Inflammatory macrophage treated with lipopolysaccharide for 4 hours (primary cell): ENCODE measurements around the gene ZSCAN4.
A peak's percentile ranks its signal among the peaks of the same experiment; 100 is the strongest.

Experiments
- DNase-seq: peaks from one replicate; pipeline ENCODE4 v3.0.0-alpha.2; 2020

The ZSCAN4 gene

GRCh38 chr19:57668635-57669034, at the start of gene ZSCAN4:
Gene ZSCAN4, plus strand, starts transcription at chr19:57668935. Its CDS starts 7,211 bp downstream, at chr19:57676146.
- no peak for DNase-seq

GRCh38 chr19:57620673-57621348, 47.9 kb upstream of the ZSCAN4 start:
- no peak for DNase-seq

GRCh38 chr19:57623091-57623490, 45.6 kb upstream of the ZSCAN4 start:
- DNase-seq: no peak

GRCh38 chr19:57632987-57633831, 35.5 kb upstream of the ZSCAN4 start, which contains the start of gene ZNF211:
Gene ZNF211, plus strand, starts transcription at chr19:57633168. Its CDS starts 179 bp downstream, at chr19:57633347.
- peak; percentile 95 for DNase-seq

- DNase-seq: no peak
These were observed 35.0 kb upstream of the ZSCAN4 start for GRCh38 chr19:57633832-57634131.

- DNase-seq: no peak
These were observed 31.4 kb upstream of the ZSCAN4 start for GRCh38 chr19:57637379-57637778.

GRCh38 chr19:57641715-57642234, 27.0 kb upstream of the ZSCAN4 start:
- no peak for DNase-seq

- DNase-seq: no peak
These were observed 26.2 kb upstream of the ZSCAN4 start for GRCh38 chr19:57642396-57643046.

- DNase-seq: no peak
These were observed 25.0 kb upstream of the ZSCAN4 start for GRCh38 chr19:57643734-57644133.

GRCh38 chr19:57648331-57649003, 20.3 kb upstream of the ZSCAN4 start:
- no peak for DNase-seq

- DNase-seq: no peak
These were observed 17.1 kb upstream of the ZSCAN4 start for GRCh38 chr19:57651654-57651996.

- DNase-seq: no peak
These were observed 15.0 kb upstream of the ZSCAN4 start for GRCh38 chr19:57653689-57654088.

- DNase-seq: no peak
These were observed 13.3 kb upstream of the ZSCAN4 start for GRCh38 chr19:57655443-57655842.

GRCh38 chr19:57656346-57656745, 12.4 kb upstream of the ZSCAN4 start:
- DNase-seq: no peak

- no peak for DNase-seq
These were observed 4.2 kb upstream of the ZSCAN4 start for GRCh38 chr19:57664269-57665127.

GRCh38 chr19:57665261-57665806, 3.4 kb upstream of the ZSCAN4 start:
- no peak for DNase-seq

- no peak for DNase-seq
These were observed 1.5 kb upstream of the ZSCAN4 start for GRCh38 chr19:57667228-57667627.

GRCh38 chr19:57671124-57671895, 2.6 kb downstream of the ZSCAN4 start:
- DNase-seq: no peak

- no peak for DNase-seq
These were observed 3.7 kb downstream of the ZSCAN4 start for GRCh38 chr19:57672466-57672865.

- DNase-seq: no peak
These were observed 7.1 kb downstream of the ZSCAN4 start for GRCh38 chr19:57675881-57676280.

GRCh38 chr19:57682226-57682766, 13.6 kb downstream of the ZSCAN4 start:
- DNase-seq: no peak
